Adrenal gland (tissue), 12 donors: ENCODE data around the gene FRMD3. TPM values are rescaled to one million over a fixed set of nuclear protein-coding genes. Genes with fewer than 3 reads are reported as not detected.

Experiments used
- DNase-seq, 7 donors: peaks; one replicate each; pipeline ENCODE4 v3.0.0-alpha.2; 2019 to 2020
- H3K27ac ChIP-seq, 5 donors: fragments of 200-600 bp; sonication (generic) in 4 of 5; 1 replicate in 3 of 5; 2 replicates in 2 of 5; pipeline versions ENCODE4 v1.5.1 to v1.8.0; 2016 to 2020; ENCODE audit warnings: mild to moderate bottlenecking in 1 of 5
- H3K27me3 ChIP-seq: fragments of 200-600 bp; 2 replicates; pipeline ENCODE4 v1.8.0; 2021
- H3K36me3 ChIP-seq, 2 donors: fragments of 200-600 bp; replicated peaks in 1 of 2; 1 replicate in 1 of 2; 2 replicates in 1 of 2; pipeline versions ENCODE4 v1.5.1 to v1.8.0; 2018 to 2022
- H3K4me1 ChIP-seq, 2 donors: fragments of 200-600 bp; replicated peaks in 1 of 2; 1 replicate in 1 of 2; 2 replicates in 1 of 2; pipeline versions ENCODE4 v1.5.1 to v1.8.0; 2018 to 2021
- H3K4me3 ChIP-seq, 4 donors: fragments of 200-600 bp; sonication (generic) in 3 of 4; one replicate each; pipeline ENCODE4 v1.5.1; 2016 to 2018
- H3K9me3 ChIP-seq, 3 donors: fragments of 200-600 bp; sonication (generic) in 1 of 3; replicated peaks in 1 of 3; 1 replicate in 2 of 3; 2 replicates in 1 of 3; pipeline versions ENCODE4 v1.5.1 to v1.8.0; 2016 to 2021
- CTCF ChIP-seq, 6 experiments: fragments of 450-650 bp in 4 of 6; fragments of 200-600 bp in 2 of 6; sonication (generic) in 1 of 6; IDR thresholded peaks; 1 replicate in 5 of 6; 2 replicates in 1 of 6; pipeline versions ENCODE4 v1.5.1 to v1.8.0; 2016 to 2021; ENCODE audit warnings: antibody characterized with exemption in 6 of 6, mild to moderate bottlenecking in 2 of 6, moderate library complexity in 1 of 6
- POLR2A ChIP-seq, 2 donors: fragments of 450-650 bp; IDR thresholded peaks; one replicate each; pipeline ENCODE4 v1.6.1; 2017; ENCODE audit warnings: antibody characterized with exemption in 2 of 2, mild to moderate bottlenecking in 2 of 2, moderate library complexity in 1 of 2
- WGBS, 4 donors: extraction: QIAGEN DNeasy Blood & Tissue Kit in 2 of 4; methylation state at CpG; one replicate each; pipeline versions ENCODE4 v1.1.5 to v1.1.7; 2013 to 2017; 5-methylcytosine and 5-hydroxymethylcytosine counted together
- intact Hi-C, 2 donors: fragments of 100-400 bp; cut with DNase I; formaldehyde crosslinking; loops; one replicate each; pipeline versions ENCODE4 v1.14.1 to v1.15.0; 2022 to 2023
- polyA plus RNA-seq, 3 donors: library from polyadenylated mRNA; stranded (reverse); fragments of 200-250 nt in 2 of 3; fragments of 350-450 nt in 1 of 3; fragmentation: Illumina TruSeq in 1 of 3; extraction: RNeasy Lipid Tissue Mini Kit (QIAGEN cat#74804) in 1 of 3; gene quantifications; one replicate each; pipeline ENCODE4 v1.2.3, GENCODE V29; 2013 to 2014
- total RNA-seq, 9 donors: library from RNA; depleted of rRNA in 4 of 9; stranded (reverse); fragments of >200 nt in 4 of 9; fragments of 120-200 nt in 1 of 9; fragmentation: NEBNext Ultra II Directional in 1 of 9; extraction: Animal tissue kit (Norgen Biotek cat#: 25700) in 1 of 9; gene quantifications; one replicate each; pipeline versions ENCODE4 v1.1.0 to v1.2.4, GENCODE V29; 2013 to 2023
- donor health status: healthy with polysubstance abuse.
- donor health status: Bipolar disorder and iron deficiency.
- donor health status: DM: yes; HTN: yes; CAD: no.
- donor health status: DM: no; HTN: no; CAD: no.
- donor health status: DM: no; HTN: no; CAD: no.
- donor health status: DM: yes; HTN: yes; CAD: no.

Gene FRMD3
- total and polyA plus RNA-seq, 12 donors: 1.8 to 32.9 (median 13.6) TPM

- WGBS, 4 donors: 63 to 74% (median 71%) methylated on average over 8 of the region's 8 CpGs
- Histone ChIP-seq H3K36me3 (no peaks in the 10 kb centered on the region), H3K4me1 (no peaks in the 10 kb centered on the region), H3K9me3 (no peaks in the 10 kb centered on the region), H3K27ac (no peak overlapping the region), H3K4me3 (no peak overlapping the region), H3K27me3 (no peaks in the 10 kb centered on the region)
- TF ChIP-seq CTCF (IDR thresholded peaks at IDR 0.05) (no peak), POLR2A (IDR thresholded peaks at IDR 0.05) (no peak)
- DNase-seq: peak in 1 of 7 donors; percentile 30
- intact Hi-C loops: no loop called here
Measured at GRCh38 chr9:83509402-83509801, 28.8 kb downstream of the FRMD3 start.

- Histone ChIP-seq H3K4me1 (peaks cover 0 to 4% of the 10 kb centered on the region in 2 donors), H3K27me3 (no peaks in the 10 kb centered on the region), H3K27ac (no peak overlapping the region), H3K4me3 (no peak overlapping the region), H3K36me3 (no peaks in the 10 kb centered on the region), H3K9me3 (no peaks in the 10 kb centered on the region)
- intact Hi-C loops: no loop called here
- TF ChIP-seq CTCF (IDR thresholded peaks at IDR 0.05) (no peak), POLR2A (IDR thresholded peaks at IDR 0.05) (no peak)
- DNase-seq: no peak
- 83 to 93% (median 85%) methylated on average over 4 of the region's 4 CpGs for WGBS, 4 donors
Measured at GRCh38 chr9:83508067-83508466, 30.1 kb downstream of the FRMD3 start.

GRCh38 chr9:83505282-83505681 is 32.9 kb downstream of the FRMD3 start:
- H3K27ac ChIP-seq: no peak overlapping the region
- WGBS, 4 donors: 76 to 90% (median 83%) methylated on average over 4 of the region's 4 CpGs
- TF ChIP-seq POLR2A (IDR thresholded peaks at IDR 0.05) (no peak), CTCF (IDR thresholded peaks at IDR 0.05) (no peak)
- no peaks in the 10 kb centered on the region for H3K9me3 ChIP-seq
- H3K36me3 ChIP-seq: no peaks in the 10 kb centered on the region
- no peaks in the 10 kb centered on the region for H3K27me3 ChIP-seq
- H3K4me1 ChIP-seq: peaks cover 0 to 4% of the 10 kb centered on the region in 2 donors
- no peak overlapping the region for H3K4me3 ChIP-seq
- no peak for DNase-seq
- intact Hi-C loops: no loop called here

- Histone ChIP-seq H3K9me3 (no peaks in the 10 kb centered on the region), H3K27me3 (no peaks in the 10 kb centered on the region), H3K4me1 (peaks cover 0 to 4% of the 10 kb centered on the region in 2 donors), H3K36me3 (no peaks in the 10 kb centered on the region), H3K27ac (no peak overlapping the region), H3K4me3 (no peak overlapping the region)
- WGBS, 4 donors: 70 to 76% (median 72%) methylated on average over 6 of the region's 6 CpGs
- TF ChIP-seq CTCF (IDR thresholded peaks at IDR 0.05) (no peak), POLR2A (IDR thresholded peaks at IDR 0.05) (no peak)
- DNase-seq: peak in 3 of 7 donors; percentile 20 to 43 (median 30)
- intact Hi-C loops: no loop called here
Measured at GRCh38 chr9:83503866-83504265, 34.3 kb downstream of the FRMD3 start.
